Osteoblast (primary cell): ENCODE results near the gene ITGA6. TPM values are rescaled to one million over a fixed set of nuclear protein-coding genes. Genes with fewer than 3 reads are reported as not detected.
A peak's percentile ranks its signal among the peaks of the same experiment; 100 is the strongest.

Source experiments
- DNase-seq: peaks from one replicate; pipeline ENCODE4 v3.0.0; 2011; ENCODE audit warnings: low spot score, mixed read lengths; ENCODE audit not compliant: insufficient read length; ENCODE audit errors: missing footprints
- H2AFZ ChIP-seq: 2 replicates; pipeline ENCODE4 v1.6.0; 2011; ENCODE audit warnings: mild to moderate bottlenecking, low read length
- H3K27ac ChIP-seq: 2 replicates; pipeline ENCODE4 v1.5.1; 2011; ENCODE audit warnings: mild to moderate bottlenecking, low read depth, low read length, moderate library complexity
- H3K27me3 ChIP-seq: 2 replicates; pipeline ENCODE4 v1.6.0; 2012; ENCODE audit warnings: mild to moderate bottlenecking, control low read depth, inconsistent platforms, low read length, moderate library complexity; ENCODE audit not compliant: insufficient read depth
- H3K36me3 ChIP-seq: 2 replicates; pipeline ENCODE4 v1.5.1; 2011; ENCODE audit warnings: mild to moderate bottlenecking, low read length, control low read depth, moderate library complexity; ENCODE audit not compliant: insufficient read depth
- H3K4me1 ChIP-seq: 2 replicates; pipeline ENCODE4 v1.5.1; 2011; ENCODE audit warnings: mild to moderate bottlenecking, low read length, control low read depth, moderate library complexity; ENCODE audit not compliant: insufficient read depth
- H3K4me2 ChIP-seq: 2 replicates; pipeline ENCODE4 v1.6.0; 2011; ENCODE audit warnings: mild to moderate bottlenecking, low read length; ENCODE audit not compliant: insufficient read depth
- H3K4me3 ChIP-seq: fragments of 200-600 bp; sonication (generic); 3 replicates; pipeline ENCODE4 v1.5.1; 2012; ENCODE audit warnings: mild to moderate bottlenecking, low read length, inconsistent platforms; ENCODE audit not compliant: insufficient read depth
- H3K79me2 ChIP-seq: 2 replicates; pipeline ENCODE4 v1.6.0; 2012; ENCODE audit warnings: mild to moderate bottlenecking, low read length, control low read depth, inconsistent platforms; ENCODE audit not compliant: insufficient read depth
- H3K9me3 ChIP-seq: 2 replicates; pipeline ENCODE4 v1.5.1; 2011; ENCODE audit warnings: low read depth, low read length, control low read depth
- H4K20me1 ChIP-seq: 2 replicates; pipeline ENCODE4 v1.6.0; 2012; ENCODE audit warnings: mild to moderate bottlenecking, low read length, control low read depth; ENCODE audit not compliant: insufficient read depth
- total RNA-seq: library from RNA; depleted of rRNA; stranded (reverse); fragments of >200 nt; gene quantifications from 2 replicates; pipeline ENCODE4 v1.2.3, GENCODE V29; 2012
- TF ChIP-seq, protein P1 (sequence below): IDR thresholded peaks from 2 replicates; pipeline ENCODE4 v1.5.1; 2011; ENCODE audit warnings: mild to moderate bottlenecking, low read depth, low read length, moderate library complexity; ENCODE audit errors: extremely low read depth

Gene ITGA6
- total RNA-seq, 1 donor = 9.0 TPM

DNA sequence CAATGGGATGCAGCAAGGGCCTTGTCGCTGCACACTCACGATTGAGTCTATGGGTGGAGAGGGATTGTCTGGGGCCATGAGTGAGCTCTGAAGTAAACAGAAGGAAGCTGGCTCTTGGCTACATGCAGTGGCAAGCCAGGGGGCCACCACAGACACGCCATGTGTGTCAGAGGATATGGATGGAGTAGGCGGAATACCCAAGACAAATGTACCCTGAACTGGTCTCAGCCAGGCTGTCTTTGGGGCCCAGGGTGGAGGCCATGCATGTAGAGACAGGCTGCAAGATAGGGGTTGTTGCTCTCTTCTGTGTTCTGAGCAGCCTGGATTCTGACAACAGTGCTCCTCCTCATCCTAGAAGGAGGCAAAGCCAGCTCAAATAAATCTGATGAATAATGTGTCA lies 24.0 kb upstream of the ITGA6 start:
- H3K4me2 ChIP-seq = no peak overlapping the region
- peaks cover 11% of the 10 kb centered on the region for H3K4me1 ChIP-seq
- H3K4me3 ChIP-seq = no peak overlapping the region
- TF ChIP-seq, protein P1, sequence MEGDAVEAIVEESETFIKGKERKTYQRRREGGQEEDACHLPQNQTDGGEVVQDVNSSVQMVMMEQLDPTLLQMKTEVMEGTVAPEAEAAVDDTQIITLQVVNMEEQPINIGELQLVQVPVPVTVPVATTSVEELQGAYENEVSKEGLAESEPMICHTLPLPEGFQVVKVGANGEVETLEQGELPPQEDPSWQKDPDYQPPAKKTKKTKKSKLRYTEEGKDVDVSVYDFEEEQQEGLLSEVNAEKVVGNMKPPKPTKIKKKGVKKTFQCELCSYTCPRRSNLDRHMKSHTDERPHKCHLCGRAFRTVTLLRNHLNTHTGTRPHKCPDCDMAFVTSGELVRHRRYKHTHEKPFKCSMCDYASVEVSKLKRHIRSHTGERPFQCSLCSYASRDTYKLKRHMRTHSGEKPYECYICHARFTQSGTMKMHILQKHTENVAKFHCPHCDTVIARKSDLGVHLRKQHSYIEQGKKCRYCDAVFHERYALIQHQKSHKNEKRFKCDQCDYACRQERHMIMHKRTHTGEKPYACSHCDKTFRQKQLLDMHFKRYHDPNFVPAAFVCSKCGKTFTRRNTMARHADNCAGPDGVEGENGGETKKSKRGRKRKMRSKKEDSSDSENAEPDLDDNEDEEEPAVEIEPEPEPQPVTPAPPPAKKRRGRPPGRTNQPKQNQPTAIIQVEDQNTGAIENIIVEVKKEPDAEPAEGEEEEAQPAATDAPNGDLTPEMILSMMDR = no peak
- H3K36me3 ChIP-seq = no peaks in the 10 kb centered on the region
- H3K27ac ChIP-seq = no peak overlapping the region
- H3K79me2 ChIP-seq = no peaks in the 10 kb centered on the region
- no peak for DNase-seq
- no peaks in the 10 kb centered on the region for H3K9me3 ChIP-seq
- H2AFZ ChIP-seq = no peak overlapping the region
- H3K27me3 ChIP-seq = peaks cover 3% of the 10 kb centered on the region
- no peaks in the 10 kb centered on the region for H4K20me1 ChIP-seq

DNA sequence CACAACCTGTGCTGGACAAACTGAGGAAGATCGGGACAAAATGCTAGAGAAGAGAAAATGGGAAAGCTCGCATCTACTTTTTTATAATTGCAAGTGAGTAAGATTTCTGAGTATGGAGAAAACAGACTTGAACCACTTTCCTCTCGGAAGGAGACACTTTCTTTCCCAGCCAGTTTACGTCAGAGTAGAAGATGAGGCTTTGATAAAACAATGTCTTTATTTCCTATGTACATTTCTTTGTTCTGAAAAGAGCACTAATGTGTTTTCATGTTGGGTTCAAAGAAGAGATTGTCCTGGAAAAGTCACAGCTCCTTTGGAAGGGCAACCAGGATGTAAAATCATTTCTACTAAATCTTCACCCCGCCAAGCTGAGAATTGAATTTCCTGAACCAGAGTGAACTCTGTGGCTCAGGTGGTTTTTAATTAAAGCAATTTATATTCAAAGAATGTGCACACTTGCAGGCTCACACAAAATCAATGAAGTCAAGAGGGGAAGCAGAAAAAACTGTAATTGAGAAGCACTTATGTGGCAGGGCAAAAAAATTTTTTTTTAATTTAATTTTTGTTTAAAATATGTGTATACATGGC lies 23.4 kb upstream of the ITGA6 start:
- DNase-seq = no peak
- no peaks in the 10 kb centered on the region for H3K36me3 ChIP-seq
- no peak overlapping the region for H3K27ac ChIP-seq
- no peak overlapping the region for H3K4me3 ChIP-seq
- H4K20me1 ChIP-seq = no peaks in the 10 kb centered on the region
- no peaks in the 10 kb centered on the region for H3K9me3 ChIP-seq
- TF ChIP-seq, protein P1 = no peak
- peaks cover 11% of the 10 kb centered on the region for H3K4me1 ChIP-seq
- H3K4me2 ChIP-seq = no peak overlapping the region
- H3K79me2 ChIP-seq = no peaks in the 10 kb centered on the region
- H3K27me3 ChIP-seq = peaks cover 6% of the 10 kb centered on the region
- no peak overlapping the region for H2AFZ ChIP-seq

DNA sequence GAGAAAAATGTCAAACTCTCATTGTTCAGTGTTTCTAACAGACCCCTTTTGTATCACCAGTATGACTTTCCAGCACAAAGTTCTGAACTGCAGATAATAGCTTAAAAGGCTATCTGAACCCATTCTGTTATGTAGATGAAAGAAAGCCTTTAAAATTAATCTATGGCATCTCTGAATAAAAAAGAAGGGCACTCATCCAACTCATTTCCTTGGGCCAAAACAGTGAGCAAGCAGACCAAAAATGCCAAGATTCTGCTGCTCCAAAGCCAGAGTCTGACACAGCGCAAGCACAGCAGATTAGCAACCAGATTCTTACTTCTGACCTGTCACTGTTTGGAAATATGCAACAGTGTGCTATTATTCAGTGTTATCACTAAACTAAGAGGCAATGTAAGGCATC lies 22.6 kb upstream of the ITGA6 start:
- Histone ChIP-seq H3K36me3 (no peaks in the 10 kb centered on the region), H3K79me2 (no peaks in the 10 kb centered on the region), H3K4me2 (no peak overlapping the region), H3K27me3 (peaks cover 3% of the 10 kb centered on the region), H3K27ac (no peak overlapping the region), H3K4me1 (peaks cover 11% of the 10 kb centered on the region), H2AFZ (no peak overlapping the region), H3K9me3 (no peaks in the 10 kb centered on the region), H4K20me1 (no peaks in the 10 kb centered on the region), H3K4me3 (no peak overlapping the region)
- TF ChIP-seq, protein P1 = no peak
- peak; percentile 66 for DNase-seq

DNA sequence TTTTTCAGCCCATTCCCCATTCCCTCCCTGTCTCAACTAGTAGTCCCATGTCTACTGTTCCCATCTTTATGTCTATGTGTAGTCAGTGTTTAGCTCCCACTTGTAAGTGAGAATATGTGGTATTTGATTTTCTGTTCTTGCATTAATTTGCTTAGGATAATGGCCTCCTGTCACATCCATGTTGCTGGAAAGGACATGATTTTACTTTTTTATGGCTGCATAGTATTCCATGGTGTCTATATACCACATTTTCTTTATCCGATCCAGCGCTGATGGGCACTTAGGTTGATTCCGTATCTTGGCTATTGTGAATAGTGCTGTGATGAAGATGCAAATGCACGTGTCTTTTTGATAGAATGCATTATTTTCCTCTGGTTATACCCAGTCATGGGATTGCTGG lies 21.7 kb upstream of the ITGA6 start:
- H3K4me1 ChIP-seq = peaks cover 11% of the 10 kb centered on the region
- H3K27me3 ChIP-seq = peaks cover 3% of the 10 kb centered on the region
- no peaks in the 10 kb centered on the region for H3K36me3 ChIP-seq
- H3K4me3 ChIP-seq = no peak overlapping the region
- H3K9me3 ChIP-seq = no peaks in the 10 kb centered on the region
- H4K20me1 ChIP-seq = no peaks in the 10 kb centered on the region
- no peak for DNase-seq
- H2AFZ ChIP-seq = no peak overlapping the region
- H3K27ac ChIP-seq = no peak overlapping the region
- no peak overlapping the region for H3K4me2 ChIP-seq
- no peaks in the 10 kb centered on the region for H3K79me2 ChIP-seq
- TF ChIP-seq, protein P1 = no peak
